ENCODE data around the gene KTI12.

KTI12 gene

DNA sequence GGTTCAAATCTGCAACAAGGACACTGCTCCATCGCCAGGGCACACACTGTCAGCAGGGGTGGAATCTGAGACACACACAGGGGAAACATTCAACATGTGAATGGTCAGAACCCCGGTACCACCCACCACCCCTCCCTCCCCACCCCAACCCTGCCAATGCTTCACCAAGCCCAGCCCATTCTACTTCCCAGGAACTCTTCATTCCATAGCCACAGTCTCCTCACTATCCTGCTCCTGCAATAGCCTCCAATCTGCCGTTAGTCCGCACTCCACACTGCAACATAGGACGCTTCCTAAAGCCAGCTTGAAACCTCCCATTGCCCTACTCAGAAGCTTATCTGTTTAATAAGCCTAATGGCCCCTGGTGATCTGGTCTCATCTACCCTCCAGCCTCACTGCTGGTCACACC is 35.6 kb downstream of the KTI12 start:
- TF ChIP-seq, protein P1, sequence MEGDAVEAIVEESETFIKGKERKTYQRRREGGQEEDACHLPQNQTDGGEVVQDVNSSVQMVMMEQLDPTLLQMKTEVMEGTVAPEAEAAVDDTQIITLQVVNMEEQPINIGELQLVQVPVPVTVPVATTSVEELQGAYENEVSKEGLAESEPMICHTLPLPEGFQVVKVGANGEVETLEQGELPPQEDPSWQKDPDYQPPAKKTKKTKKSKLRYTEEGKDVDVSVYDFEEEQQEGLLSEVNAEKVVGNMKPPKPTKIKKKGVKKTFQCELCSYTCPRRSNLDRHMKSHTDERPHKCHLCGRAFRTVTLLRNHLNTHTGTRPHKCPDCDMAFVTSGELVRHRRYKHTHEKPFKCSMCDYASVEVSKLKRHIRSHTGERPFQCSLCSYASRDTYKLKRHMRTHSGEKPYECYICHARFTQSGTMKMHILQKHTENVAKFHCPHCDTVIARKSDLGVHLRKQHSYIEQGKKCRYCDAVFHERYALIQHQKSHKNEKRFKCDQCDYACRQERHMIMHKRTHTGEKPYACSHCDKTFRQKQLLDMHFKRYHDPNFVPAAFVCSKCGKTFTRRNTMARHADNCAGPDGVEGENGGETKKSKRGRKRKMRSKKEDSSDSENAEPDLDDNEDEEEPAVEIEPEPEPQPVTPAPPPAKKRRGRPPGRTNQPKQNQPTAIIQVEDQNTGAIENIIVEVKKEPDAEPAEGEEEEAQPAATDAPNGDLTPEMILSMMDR (IDR thresholded peaks at IDR 0.05; ENCODE audit: low read depth, low read length), result no peak
- H3K4me3 ChIP-seq (ENCODE audit: low read depth, low read length), result no peak overlapping the region

DNA sequence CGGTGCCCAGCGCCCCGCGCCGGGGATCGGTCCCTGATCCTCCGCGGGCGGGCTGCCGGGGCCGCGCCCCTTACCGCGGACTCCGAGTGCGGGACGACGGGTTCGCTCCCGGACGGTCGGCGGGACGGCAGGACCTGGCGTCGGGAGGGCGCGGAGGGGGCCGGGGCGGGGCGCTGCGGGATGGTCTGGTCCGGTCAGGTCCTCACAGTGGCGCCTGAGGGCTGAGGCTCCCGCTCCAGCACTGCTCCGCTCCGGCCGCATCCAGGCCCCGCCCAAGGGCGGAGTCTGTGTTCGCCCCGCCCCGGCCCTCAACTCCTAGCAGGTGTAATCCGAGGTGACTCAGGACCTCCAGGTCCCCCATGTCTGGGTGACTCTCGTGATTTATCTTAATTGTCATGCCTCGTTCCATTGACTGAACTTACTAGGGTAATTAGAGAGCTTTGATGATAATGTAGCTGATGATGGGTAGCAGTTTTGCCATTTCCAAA is 43.1 kb downstream of the KTI12 start, which contains the start of gene RAB3B:
TSS of gene RAB3B (minus strand) at position 223 of the 488 bp plus-strand sequence. CDS start 13,583 bp downstream, outside the sequence.
- peak within 1 kb of the TSS; percentile 78 for H3K4me3 ChIP-seq (ENCODE audit: low read depth, low read length)
- TF ChIP-seq, protein P1 (IDR thresholded peaks at IDR 0.05; ENCODE audit: low read depth, low read length), result no peak

GRCh38 chr1:51989582-51990477 is 43.8 kb downstream of the KTI12 start:
- peak overlapping the region; percentile 78 for H3K4me3 ChIP-seq (ENCODE audit: low read depth, low read length)
- TF ChIP-seq, protein P1 (IDR thresholded peaks at IDR 0.05; ENCODE audit: low read depth, low read length), result no peak

- TF ChIP-seq, protein P1 (IDR thresholded peaks at IDR 0.05; ENCODE audit: low read depth, low read length), result no peak
- no peak overlapping the region for H3K4me3 ChIP-seq (ENCODE audit: low read depth, low read length)
These were observed 45.4 kb downstream of the KTI12 start for GRCh38 chr1:51988254-51988653.

GRCh38 chr1:51986718-51987117 is 46.9 kb downstream of the KTI12 start:
- H3K4me3 ChIP-seq (ENCODE audit: low read depth, low read length), result no peak overlapping the region
- TF ChIP-seq, protein P1 (IDR thresholded peaks at IDR 0.05; ENCODE audit: low read depth, low read length), result no peak

DNA sequence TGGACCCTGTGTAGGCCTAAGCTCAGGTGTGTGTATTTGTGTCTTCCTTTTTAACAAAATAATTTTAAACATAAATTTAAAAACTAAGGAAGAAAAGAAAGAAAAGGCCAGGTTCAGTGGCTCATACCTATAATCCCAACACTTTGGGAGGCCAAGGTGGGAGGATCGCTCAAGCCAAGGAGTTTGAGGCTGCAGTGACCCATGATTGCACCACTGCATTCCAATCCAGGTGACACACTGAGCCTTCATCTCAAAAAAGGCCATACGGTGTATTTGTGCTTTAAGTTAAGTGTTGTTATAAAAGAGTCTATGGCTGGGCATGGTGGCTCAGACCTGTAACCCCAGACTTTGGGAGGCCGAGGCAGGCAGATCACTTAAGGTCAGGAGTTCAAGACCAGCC is 51.4 kb downstream of the KTI12 start:
- TF ChIP-seq, protein P1 (IDR thresholded peaks at IDR 0.05; ENCODE audit: low read depth, low read length), result no peak
- H3K4me3 ChIP-seq (ENCODE audit: low read depth, low read length), result no peak overlapping the region
